Measurements from ENCODE around the gene SMARCC1.

GRCh38 chr3:47581835-47582234 lies 199.9 kb downstream of the SMARCC1 start:
- TF ChIP-seq, protein P1, sequence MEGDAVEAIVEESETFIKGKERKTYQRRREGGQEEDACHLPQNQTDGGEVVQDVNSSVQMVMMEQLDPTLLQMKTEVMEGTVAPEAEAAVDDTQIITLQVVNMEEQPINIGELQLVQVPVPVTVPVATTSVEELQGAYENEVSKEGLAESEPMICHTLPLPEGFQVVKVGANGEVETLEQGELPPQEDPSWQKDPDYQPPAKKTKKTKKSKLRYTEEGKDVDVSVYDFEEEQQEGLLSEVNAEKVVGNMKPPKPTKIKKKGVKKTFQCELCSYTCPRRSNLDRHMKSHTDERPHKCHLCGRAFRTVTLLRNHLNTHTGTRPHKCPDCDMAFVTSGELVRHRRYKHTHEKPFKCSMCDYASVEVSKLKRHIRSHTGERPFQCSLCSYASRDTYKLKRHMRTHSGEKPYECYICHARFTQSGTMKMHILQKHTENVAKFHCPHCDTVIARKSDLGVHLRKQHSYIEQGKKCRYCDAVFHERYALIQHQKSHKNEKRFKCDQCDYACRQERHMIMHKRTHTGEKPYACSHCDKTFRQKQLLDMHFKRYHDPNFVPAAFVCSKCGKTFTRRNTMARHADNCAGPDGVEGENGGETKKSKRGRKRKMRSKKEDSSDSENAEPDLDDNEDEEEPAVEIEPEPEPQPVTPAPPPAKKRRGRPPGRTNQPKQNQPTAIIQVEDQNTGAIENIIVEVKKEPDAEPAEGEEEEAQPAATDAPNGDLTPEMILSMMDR (IDR thresholded peaks at IDR 0.05; ENCODE audit: insufficient read depth, low read length, poor library complexity, severe bottlenecking), result no peak
- TF ChIP-seq EZH2phosphoT487 (conservative IDR thresholded peaks at IDR 0.05; ENCODE audit: low read length), result no peak
